ENCODE results near the gene GABBR1. TPM values are rescaled to one million over a fixed set of nuclear protein-coding genes. Genes with fewer than 3 reads are reported as not detected.

Gene GABBR1
- total RNA-seq, 1 experiment from 2014 or later = 11.9 TPM

- DNase-seq (ENCODE audit: low read depth, low spot score) (no peak), ATAC-seq (no peak)
- intact Hi-C loops (cut with micrococcal nuclease; ENCODE audit: unreplicated experiment) = no loop called here
- H3K9me3 ChIP-seq (ENCODE audit: control insufficient read depth, insufficient read depth, low read depth, low read length) = no peaks in the 10 kb centered on the region
- TF ChIP-seq CTCF (IDR thresholded peaks at IDR 0.05) (no peak), POLR2AphosphoS5 (IDR thresholded peaks at IDR 0.05; ENCODE audit: low read depth, low read length) (no peak), TCF7L2 (IDR thresholded peaks at IDR 0.05; ENCODE audit: low read depth, low read length) (no peak), SIN3A (IDR thresholded peaks at IDR 0.05; ENCODE audit: borderline replicate concordance, insufficient read depth, low read depth, low read length) (no peak), REST (IDR thresholded peaks at IDR 0.05; ENCODE audit: insufficient read depth in 1 of 2, low read depth in 2 of 2, low read length in 1 of 2) (no peak)
- H3K27ac ChIP-seq (ENCODE audit: low read length) = no peak overlapping the region
- no peaks in the 10 kb centered on the region for H3K27me3 ChIP-seq (ENCODE audit: control insufficient read depth, insufficient read depth, low read length)
- BruUV-seq (replicated peaks) = no TSS peak
- CTCF ChIA-PET = no interaction called here
- no peaks in the 10 kb centered on the region for H3K36me3 ChIP-seq (ENCODE audit: control insufficient read depth, insufficient read depth, low read length)
- POLR2A ChIA-PET = no interaction called here
- no peaks in the 10 kb centered on the region for H3K4me1 ChIP-seq (ENCODE audit: control insufficient read depth, insufficient read depth, low read length)
- H3K4me3 ChIP-seq (ENCODE audit: low read depth in 2 of 2, low read length in 2 of 2) = no peak overlapping the region
- in situ Hi-C loops (cut with HindIII; ENCODE audit: low pct_unique_long_range_greater_than_20kb, low sequenced_read_pairs) = no loop called here
These were observed 101.3 kb downstream of the GABBR1 start for GRCh38 chr6:29531668-29532067.

GRCh38 chr6:29530671-29531310, 102.2 kb downstream of the GABBR1 start:
- TF ChIP-seq REST (IDR thresholded peaks at IDR 0.05; ENCODE audit: insufficient read depth in 1 of 2, low read depth in 2 of 2, low read length in 1 of 2) (no peak), SIN3A (IDR thresholded peaks at IDR 0.05; ENCODE audit: borderline replicate concordance, insufficient read depth, low read depth, low read length) (no peak), TCF7L2 (IDR thresholded peaks at IDR 0.05; ENCODE audit: low read depth, low read length) (no peak), CTCF (IDR thresholded peaks at IDR 0.05) (no peak), POLR2AphosphoS5 (IDR thresholded peaks at IDR 0.05; ENCODE audit: low read depth, low read length) (no peak)
- Histone ChIP-seq H3K27ac (ENCODE audit: low read length) (no peak overlapping the region), H3K4me3 (ENCODE audit: low read depth in 2 of 2, low read length in 2 of 2) (no peak overlapping the region), H3K27me3 (ENCODE audit: control insufficient read depth, insufficient read depth, low read length) (no peaks in the 10 kb centered on the region), H3K9me3 (ENCODE audit: control insufficient read depth, insufficient read depth, low read depth, low read length) (no peaks in the 10 kb centered on the region), H3K36me3 (ENCODE audit: control insufficient read depth, insufficient read depth, low read length) (no peaks in the 10 kb centered on the region), H3K4me1 (ENCODE audit: control insufficient read depth, insufficient read depth, low read length) (no peaks in the 10 kb centered on the region)
- ATAC-seq = no peak
- DNase-seq (ENCODE audit: low read depth, low spot score) = no peak
- in situ Hi-C loops (cut with HindIII; ENCODE audit: low pct_unique_long_range_greater_than_20kb, low sequenced_read_pairs) = no loop called here
- ChIA-PET POLR2A (no interaction called here), CTCF (no interaction called here)
- intact Hi-C loops (cut with micrococcal nuclease; ENCODE audit: unreplicated experiment) = no loop called here
- BruUV-seq (replicated peaks) = no TSS peak
